Neuronal stem cell (in vitro differentiated cells): ENCODE data around the gene PGBD2.

ENCODE experiments used
- DNase-seq: peaks from one replicate; pipeline ENCODE4 v3.0.0-alpha.2; 2013; ENCODE audit warnings: low spot score
- H2AFZ ChIP-seq: one replicate; pipeline ENCODE4 v1.6.1; 2013; ENCODE audit warnings: mild to moderate bottlenecking, low read length, inconsistent platforms
- H2AK5ac ChIP-seq: 2 replicates; pipeline ENCODE4 v1.6.1; 2013; ENCODE audit warnings: low read depth, mild to moderate bottlenecking, inconsistent platforms, low read length, moderate library complexity, mixed read lengths
- H2BK120ac ChIP-seq: 2 replicates; pipeline ENCODE4 v1.6.1; 2013; ENCODE audit warnings: low read depth, mild to moderate bottlenecking, inconsistent platforms, low read length, moderate library complexity, mixed read lengths
- H2BK12ac ChIP-seq: one replicate; pipeline ENCODE4 v1.6.1; 2013; ENCODE audit warnings: low read length, inconsistent platforms
- H2BK15ac ChIP-seq: 2 replicates; pipeline ENCODE4 v1.6.1; 2013; ENCODE audit warnings: mild to moderate bottlenecking, low read length, inconsistent platforms, mixed read lengths
- H2BK5ac ChIP-seq: one replicate; pipeline ENCODE4 v1.6.1; 2013; ENCODE audit warnings: inconsistent platforms, mild to moderate bottlenecking, low read length, moderate library complexity
- H3K14ac ChIP-seq: one replicate; pipeline ENCODE4 v1.6.1; 2013; ENCODE audit warnings: low read length, inconsistent platforms
- H3K18ac ChIP-seq: 2 replicates; pipeline ENCODE4 v1.6.1; 2013; ENCODE audit warnings: low read length, inconsistent platforms
- H3K23ac ChIP-seq: 2 replicates; pipeline ENCODE4 v1.6.1; 2013; ENCODE audit warnings: low read depth, mild to moderate bottlenecking, mixed read lengths, low read length, inconsistent platforms; ENCODE audit not compliant: poor library complexity
- H3K27ac ChIP-seq: replicated peaks from 3 replicates; pipeline ENCODE4 v1.5.1; 2013; ENCODE audit warnings: low read length, inconsistent platforms
- H3K27me3 ChIP-seq, 3 experiments: 2 replicates each; pipeline ENCODE4 v1.6.1; 2013; ENCODE audit warnings: low read length in 3 of 3, mild to moderate bottlenecking in 2 of 3, inconsistent platforms in 1 of 3, low read depth in 1 of 3, mixed read lengths in 1 of 3, moderate library complexity in 1 of 3; ENCODE audit not compliant: control insufficient read depth in 3 of 3, insufficient read depth in 3 of 3
- H3K36me3 ChIP-seq, 2 donors: replicated peaks in 1 of 2; 2 replicates each; pipeline ENCODE4 v1.6.1; 2013; ENCODE audit warnings: low read length in 2 of 2; ENCODE audit not compliant: control insufficient read depth in 2 of 2, insufficient read depth in 2 of 2
- H3K4ac ChIP-seq: 2 replicates; pipeline ENCODE4 v1.6.1; 2013; ENCODE audit warnings: inconsistent platforms, mild to moderate bottlenecking, low read length, moderate library complexity
- H3K4me1 ChIP-seq, 2 donors: 1 replicate in 1 of 2; 2 replicates in 1 of 2; pipeline ENCODE4 v1.6.1; 2013; ENCODE audit warnings: low read length in 2 of 2, low read depth in 1 of 2; ENCODE audit not compliant: control insufficient read depth in 2 of 2, insufficient read depth in 1 of 2
- H3K4me2 ChIP-seq: one replicate; pipeline ENCODE4 v1.6.1; 2013; ENCODE audit warnings: mild to moderate bottlenecking, low read length, inconsistent platforms; ENCODE audit not compliant: insufficient read depth, poor library complexity, severe bottlenecking
- H3K4me3 ChIP-seq, 2 donors: 2 replicates each; pipeline ENCODE4 v1.5.1; 2013; ENCODE audit warnings: low read length in 2 of 2, mild to moderate bottlenecking in 2 of 2, inconsistent platforms in 1 of 2, moderate library complexity in 1 of 2
- H3K79me1 ChIP-seq: one replicate; pipeline ENCODE4 v1.6.1; 2013; ENCODE audit warnings: low read depth, mild to moderate bottlenecking, inconsistent platforms, low read length, moderate library complexity
- H3K9ac ChIP-seq: one replicate; pipeline ENCODE4 v1.6.1; 2013; ENCODE audit warnings: mild to moderate bottlenecking, low read depth, low read length, inconsistent platforms; ENCODE audit not compliant: poor library complexity
- H3K9me3 ChIP-seq, 2 donors: replicated peaks in 1 of 2; 2 replicates each; pipeline versions ENCODE3 to v1.6.1; 2013; ENCODE audit warnings: low read length in 2 of 2, mild to moderate bottlenecking in 2 of 2, inconsistent platforms in 1 of 2, low read depth in 1 of 2, mixed read lengths in 1 of 2, moderate library complexity in 1 of 2; ENCODE audit not compliant: control insufficient read depth in 2 of 2, insufficient read depth in 1 of 2
- H4K8ac ChIP-seq: one replicate; pipeline ENCODE4 v1.6.1; 2013; ENCODE audit warnings: low read depth, mild to moderate bottlenecking, inconsistent platforms, low read length, moderate library complexity
- H4K91ac ChIP-seq: one replicate; pipeline ENCODE4 v1.6.1; 2013; ENCODE audit warnings: low read length, low read depth, mild to moderate bottlenecking, inconsistent platforms; ENCODE audit not compliant: poor library complexity
- WGBS, 2 donors: extraction: QIAGEN DNeasy Blood & Tissue Kit; methylation state at CpG; one replicate each; pipeline ENCODE4 v1.1.7; 2013; ENCODE audit warnings: missing lambda C conversion rate in 2 of 2, mixed read lengths in 1 of 2; ENCODE audit not compliant: insufficient read length in 2 of 2, insufficient replicate concordance in 1 of 2; ENCODE audit errors: extremely low coverage in 2 of 2; 5-methylcytosine and 5-hydroxymethylcytosine counted together

The PGBD2 gene

GRCh38 chr1:248904437-248905216, 1.4 kb upstream of the PGBD2 start:
- Histone ChIP-seq H3K9me3 (no peaks in the 10 kb centered on the region), H2BK120ac (no peak overlapping the region), H2AK5ac (no peak overlapping the region), H3K36me3 (peaks cover 0 to 4% of the 10 kb centered on the region in 2 donors), H2BK5ac (no peak overlapping the region), H3K27me3 (no peaks in the 10 kb centered on the region), H3K14ac (no peak overlapping the region), H3K4me3 (peak overlapping the region in 1 of 2 donors; percentile 87), H3K4me1 (peaks cover 6 to 9% of the 10 kb centered on the region in 2 donors), H3K23ac (no peak overlapping the region), H3K9ac (no peak overlapping the region), H4K8ac (no peak overlapping the region), H3K18ac (no peak overlapping the region), H3K4me2 (no peak overlapping the region), H4K91ac (no peak overlapping the region), H3K27ac (no peak overlapping the region), H3K4ac (no peak overlapping the region), H3K79me1 (peaks cover 2% of the 10 kb centered on the region), H2BK15ac (no peak overlapping the region), H2AFZ (no peak overlapping the region), H2BK12ac (no peak overlapping the region)
- no peak for DNase-seq
- WGBS, 2 donors = no CpG with 5 or more reads among the region's 3 CpGs

- Histone ChIP-seq H3K4me1 (peaks cover 7 to 9% of the 10 kb centered on the region in 2 donors), H2BK5ac (peak overlapping the region; percentile 68), H3K23ac (peak overlapping the region; percentile 99), H4K91ac (no peak overlapping the region), H3K27me3 (no peaks in the 10 kb centered on the region), H2BK120ac (no peak overlapping the region), H3K4me2 (peak overlapping the region; percentile 51), H3K27ac (peak overlapping the region; percentile 39), H4K8ac (no peak overlapping the region), H2AK5ac (no peak overlapping the region), H2BK15ac (no peak overlapping the region), H3K9ac (no peak overlapping the region), H3K4me3 (peak overlapping the region; percentile 75 to 87), H2AFZ (peak overlapping the region; percentile 95), H2BK12ac (no peak overlapping the region), H3K14ac (no peak overlapping the region), H3K18ac (peak overlapping the region; percentile 65), H3K79me1 (peaks cover 2% of the 10 kb centered on the region), H3K4ac (no peak overlapping the region), H3K36me3 (peaks cover 0 to 13% of the 10 kb centered on the region in 2 donors), H3K9me3 (no peaks in the 10 kb centered on the region)
- no CpG with 5 or more reads among the region's 4 CpGs for WGBS, 2 donors
- no peak for DNase-seq
Measured at GRCh38 chr1:248905662-248906008, 400 bp upstream of the PGBD2 start.

GRCh38 chr1:248906753-248907661, 972 bp downstream of the PGBD2 start:
- WGBS, 2 donors = no CpG with 5 or more reads among the region's 18 CpGs

GRCh38 chr1:248910761-248911160, 4.7 kb downstream of the PGBD2 start:
- Histone ChIP-seq H2BK120ac (no peak overlapping the region), H2AK5ac (no peak overlapping the region), H3K18ac (no peak overlapping the region), H3K36me3 (peaks cover 9 to 53% of the 10 kb centered on the region in 2 donors), H3K4me3 (no peak overlapping the region), H2BK5ac (no peak overlapping the region), H4K91ac (no peak overlapping the region), H3K4me2 (no peak overlapping the region), H4K8ac (no peak overlapping the region), H3K9ac (no peak overlapping the region), H3K4ac (no peak overlapping the region), H3K23ac (no peak overlapping the region), H3K9me3 (no peaks in the 10 kb centered on the region), H2BK15ac (no peak overlapping the region), H2BK12ac (no peak overlapping the region), H2AFZ (no peak overlapping the region), H3K27me3 (no peaks in the 10 kb centered on the region), H3K27ac (no peak overlapping the region), H3K14ac (no peak overlapping the region), H3K79me1 (peaks cover 2% of the 10 kb centered on the region), H3K4me1 (peaks cover 5 to 6% of the 10 kb centered on the region in 2 donors)
- WGBS, 2 donors = no CpG with 5 or more reads among the region's 6 CpGs
- no peak for DNase-seq

More at GRCh38 chr1:248906753-248907661, 972 bp downstream of the PGBD2 start:
- Histone ChIP-seq H3K27me3 (no peaks in the 10 kb centered on the region), H3K4me3 (peak overlapping the region; percentile 74 to 85), H3K79me1 (peaks cover 2% of the 10 kb centered on the region), H3K4ac (no peak overlapping the region), H3K27ac (peak overlapping the region; percentile 92), H2BK15ac (no peak overlapping the region), H3K14ac (no peak overlapping the region), H3K9ac (no peak overlapping the region), H2AFZ (peak overlapping the region; percentile 82), H2BK120ac (no peak overlapping the region), H3K4me1 (peaks cover 7 to 9% of the 10 kb centered on the region in 2 donors), H4K8ac (no peak overlapping the region), H2BK5ac (no peak overlapping the region), H3K36me3 (peaks cover 0 to 19% of the 10 kb centered on the region in 2 donors), H3K4me2 (peak overlapping the region; percentile 55), H4K91ac (no peak overlapping the region), H3K23ac (no peak overlapping the region), H2BK12ac (no peak overlapping the region), H3K18ac (peak overlapping the region; percentile 74), H2AK5ac (no peak overlapping the region), H3K9me3 (no peaks in the 10 kb centered on the region)
- peak; percentile 88 for DNase-seq
